ENCODE results near the gene RGL1. TPM values are rescaled to one million over a fixed set of nuclear protein-coding genes. Genes with fewer than 3 reads are reported as not detected.

Gene RGL1
- polyA plus RNA-seq, 6 donors from 2014 or later, result 0.09 to 0.29 (median 0.13) TPM; not detected in 3

DNA sequence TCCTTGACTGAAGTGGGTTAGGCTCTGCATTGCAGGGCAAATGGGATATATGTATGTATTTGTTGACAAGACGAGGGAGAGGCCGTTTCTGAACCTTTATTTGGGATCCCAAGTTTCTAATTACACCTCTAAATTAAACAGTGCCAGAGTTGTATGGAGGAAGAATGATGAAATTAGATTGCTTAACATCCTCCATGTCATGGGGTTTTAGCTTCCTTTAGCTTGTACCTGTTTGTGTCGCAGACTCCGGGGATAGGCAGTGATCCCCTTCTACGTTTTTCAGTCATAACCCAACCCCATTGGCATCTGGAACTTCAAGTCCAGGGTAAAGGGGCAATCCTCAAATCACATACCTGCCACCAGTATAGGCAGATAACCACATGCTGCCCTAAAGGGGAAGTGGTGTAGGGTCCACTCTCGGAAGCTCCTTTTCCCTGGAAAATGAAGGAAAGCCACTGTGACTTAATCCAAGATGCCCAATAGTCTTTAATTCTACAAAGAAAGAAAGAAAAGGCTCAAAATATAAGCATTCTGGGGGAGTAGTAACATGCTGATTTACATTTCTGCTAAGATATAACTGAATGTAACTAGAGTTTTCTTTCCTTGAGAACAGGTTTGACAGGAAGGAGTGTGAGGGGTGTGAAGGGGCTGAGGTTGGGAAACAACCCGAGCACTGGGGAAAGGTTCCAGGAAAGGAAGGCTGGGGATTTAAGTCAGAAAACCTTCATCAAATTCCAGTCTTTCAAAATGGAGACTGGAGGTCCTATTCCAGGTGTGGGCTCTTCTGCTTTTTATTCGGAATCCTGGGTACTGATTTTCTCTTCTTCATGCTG is 77.6 kb downstream of the RGL1 start:
- no peaks in the 10 kb centered on the region for H3K36me3 Mint-ChIP-seq
- H3K27me3 Mint-ChIP-seq, result peaks cover 0 to 9% (median 0%) of the 10 kb centered on the region in 3 donors
- no peak for ATAC-seq (ENCODE audit: low read depth in 2 of 2)
- DNase-seq, result no peak
- no peak overlapping the region for H3K4me3 Mint-ChIP-seq
- H3K4me1 Mint-ChIP-seq, result peaks cover 0 to 13% (median 0%) of the 10 kb centered on the region in 3 donors
- no peak overlapping the region for H3K27ac Mint-ChIP-seq
- no peaks in the 10 kb centered on the region for H3K9me3 Mint-ChIP-seq

DNA sequence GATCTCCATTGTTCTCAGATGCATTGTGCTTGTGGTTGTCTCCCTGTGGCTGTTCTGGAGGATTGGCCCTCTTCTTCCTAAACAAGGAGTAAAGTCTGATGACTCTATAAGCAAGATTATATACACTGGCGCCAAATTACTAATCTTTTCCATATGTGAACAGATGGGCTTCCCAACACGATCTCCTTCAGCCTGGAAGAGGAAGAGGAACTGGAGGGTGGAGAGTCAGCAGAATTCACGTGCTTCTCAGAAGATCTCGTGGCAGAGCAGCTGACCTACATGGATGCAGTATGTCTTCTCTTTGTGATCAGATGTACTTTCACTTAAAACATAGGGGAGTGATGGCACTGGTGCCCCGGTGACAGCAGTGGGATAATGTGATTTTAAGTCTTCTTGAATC is 78.7 kb downstream of the RGL1 start:
- Mint-ChIP-seq H3K4me3 (no peak overlapping the region), H3K27ac (peak overlapping the region in 1 of 6 donors; percentile 18), H3K9me3 (no peaks in the 10 kb centered on the region), H3K4me1 (peaks cover 0 to 22% (median 0%) of the 10 kb centered on the region in 3 donors), H3K36me3 (no peaks in the 10 kb centered on the region), H3K27me3 (peaks cover 0 to 9% (median 0%) of the 10 kb centered on the region in 3 donors)
- DNase-seq (no peak), ATAC-seq (ENCODE audit: low read depth in 2 of 2) (no peak)

DNA sequence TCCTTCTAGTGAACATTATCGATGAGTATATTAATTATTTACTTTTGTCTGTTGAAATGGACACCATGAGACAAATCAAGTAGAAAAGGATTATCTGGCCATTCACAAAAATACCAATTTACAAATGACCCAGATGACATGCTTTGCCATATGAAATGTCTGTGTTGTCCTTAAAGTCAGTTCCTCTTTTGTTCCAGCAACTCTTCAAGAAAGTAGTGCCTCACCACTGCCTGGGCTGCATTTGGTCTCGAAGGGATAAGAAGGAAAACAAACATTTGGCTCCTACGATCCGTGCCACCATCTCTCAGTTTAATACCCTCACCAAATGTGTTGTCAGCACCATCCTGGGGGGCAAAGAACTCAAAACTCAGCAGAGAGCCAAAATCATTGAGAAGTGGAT is 79.6 kb downstream of the RGL1 start:
- no peak overlapping the region for H3K27ac Mint-ChIP-seq
- peaks cover 0 to 9% (median 0%) of the 10 kb centered on the region in 3 donors for H3K27me3 Mint-ChIP-seq
- H3K9me3 Mint-ChIP-seq, result no peaks in the 10 kb centered on the region
- H3K36me3 Mint-ChIP-seq, result no peaks in the 10 kb centered on the region
- no peak for ATAC-seq (ENCODE audit: low read depth in 2 of 2)
- H3K4me1 Mint-ChIP-seq, result peaks cover 0 to 23% (median 2%) of the 10 kb centered on the region in 3 donors
- H3K4me3 Mint-ChIP-seq, result no peak overlapping the region
- no peak for DNase-seq

DNA sequence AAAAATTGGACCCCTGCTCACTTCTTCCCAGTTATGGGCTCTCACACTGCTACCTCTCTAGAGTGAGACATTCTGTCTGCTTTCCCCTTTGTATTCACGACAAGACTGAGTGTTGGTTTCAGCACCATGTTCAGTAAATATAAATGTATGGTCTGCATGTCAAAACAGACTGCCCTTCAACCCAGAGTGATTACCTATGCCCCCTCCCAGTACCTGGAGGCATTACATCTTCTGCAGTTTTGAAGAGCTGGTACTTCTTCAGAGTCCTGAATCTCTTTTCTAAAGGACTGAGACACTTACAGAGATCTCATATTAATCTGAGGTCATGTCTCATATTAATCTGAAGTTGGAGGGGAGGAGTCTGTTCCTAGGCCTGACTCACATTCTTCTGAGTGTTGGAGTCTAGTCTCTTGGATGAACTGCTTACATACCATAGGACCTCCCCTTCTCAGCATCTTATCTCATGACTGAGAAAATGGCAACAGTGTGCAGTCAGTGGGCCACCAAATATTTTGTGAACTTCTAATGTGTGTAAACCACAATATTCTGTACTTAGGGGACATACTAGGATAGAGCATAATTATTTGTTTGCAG is 80.3 kb downstream of the RGL1 start:
- Mint-ChIP-seq H3K9me3 (no peaks in the 10 kb centered on the region), H3K4me1 (peaks cover 0 to 23% (median 2%) of the 10 kb centered on the region in 3 donors), H3K36me3 (no peaks in the 10 kb centered on the region), H3K27me3 (peaks cover 0 to 9% (median 0%) of the 10 kb centered on the region in 3 donors), H3K27ac (peak overlapping the region in 1 of 6 donors; percentile 1), H3K4me3 (peak overlapping the region in 1 of 8 donors; percentile 7)
- ATAC-seq (ENCODE audit: low read depth in 2 of 2), result no peak
- no peak for DNase-seq

DNA sequence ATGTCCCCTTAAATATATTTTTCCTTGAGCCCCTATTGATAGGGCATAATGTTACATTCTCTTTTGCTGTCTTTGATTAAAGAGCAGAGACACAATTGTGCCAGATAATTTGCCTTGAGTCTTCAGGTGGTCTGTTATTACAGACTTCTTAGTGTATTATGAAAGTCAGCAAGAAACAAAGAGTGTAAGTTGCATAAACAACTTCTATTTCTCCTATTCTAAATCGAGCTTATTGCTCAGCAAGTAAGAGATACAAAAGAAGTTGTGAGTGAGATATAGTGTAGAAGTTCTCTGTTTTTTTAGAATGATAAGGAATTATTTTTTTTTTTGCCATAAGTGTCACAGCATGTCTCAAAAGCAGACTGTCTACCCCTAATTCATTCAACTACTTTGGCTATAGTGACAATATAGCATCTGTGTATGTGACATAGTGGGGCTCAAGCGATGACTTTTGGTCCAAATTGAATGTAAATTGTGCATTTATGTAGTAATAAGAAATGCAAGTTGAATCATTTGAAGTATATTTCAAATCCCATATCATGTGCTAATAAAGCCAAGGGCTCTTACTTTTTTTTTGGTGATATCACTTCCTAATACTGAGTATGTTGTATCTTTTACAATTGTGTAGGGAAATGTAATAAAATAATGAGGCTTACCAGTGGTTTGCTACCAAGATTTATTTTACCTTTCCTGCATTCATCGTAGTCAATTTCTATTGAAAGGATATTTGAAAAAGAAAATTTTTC is 81.3 kb downstream of the RGL1 start:
- ATAC-seq (ENCODE audit: low read depth in 2 of 2), result no peak
- Mint-ChIP-seq H3K36me3 (no peaks in the 10 kb centered on the region), H3K4me3 (no peak overlapping the region), H3K4me1 (peaks cover 0 to 23% (median 2%) of the 10 kb centered on the region in 3 donors), H3K27ac (no peak overlapping the region), H3K27me3 (peaks cover 0 to 9% (median 0%) of the 10 kb centered on the region in 3 donors), H3K9me3 (no peaks in the 10 kb centered on the region)
- no peak for DNase-seq

DNA sequence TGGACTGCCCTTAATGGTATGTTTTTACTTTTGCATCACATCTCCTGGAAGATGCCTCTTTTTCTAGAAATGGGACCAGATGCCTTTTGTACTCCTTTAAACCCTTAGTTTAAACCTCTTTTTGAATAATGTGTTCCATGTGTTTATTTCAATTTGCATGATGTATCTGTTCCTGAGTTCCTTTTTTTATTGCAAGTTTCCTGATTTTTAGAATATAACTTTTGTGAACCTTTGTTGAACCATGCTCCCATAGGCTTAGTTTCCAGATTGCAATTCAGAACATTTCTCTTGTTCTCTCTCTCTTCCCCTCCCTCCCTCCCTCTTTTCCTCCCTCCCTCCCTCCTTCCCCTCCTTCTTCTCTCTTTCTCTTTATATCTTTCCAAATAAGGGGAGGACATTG is 81.9 kb downstream of the RGL1 start:
- DNase-seq (no peak), ATAC-seq (ENCODE audit: low read depth in 2 of 2) (no peak)
- Mint-ChIP-seq H3K9me3 (no peaks in the 10 kb centered on the region), H3K27me3 (peaks cover 0 to 6% (median 0%) of the 10 kb centered on the region in 3 donors), H3K4me3 (no peak overlapping the region), H3K4me1 (peaks cover 0 to 23% (median 2%) of the 10 kb centered on the region in 3 donors), H3K27ac (peak overlapping the region in 1 of 6 donors; percentile 75), H3K36me3 (no peaks in the 10 kb centered on the region)

DNA sequence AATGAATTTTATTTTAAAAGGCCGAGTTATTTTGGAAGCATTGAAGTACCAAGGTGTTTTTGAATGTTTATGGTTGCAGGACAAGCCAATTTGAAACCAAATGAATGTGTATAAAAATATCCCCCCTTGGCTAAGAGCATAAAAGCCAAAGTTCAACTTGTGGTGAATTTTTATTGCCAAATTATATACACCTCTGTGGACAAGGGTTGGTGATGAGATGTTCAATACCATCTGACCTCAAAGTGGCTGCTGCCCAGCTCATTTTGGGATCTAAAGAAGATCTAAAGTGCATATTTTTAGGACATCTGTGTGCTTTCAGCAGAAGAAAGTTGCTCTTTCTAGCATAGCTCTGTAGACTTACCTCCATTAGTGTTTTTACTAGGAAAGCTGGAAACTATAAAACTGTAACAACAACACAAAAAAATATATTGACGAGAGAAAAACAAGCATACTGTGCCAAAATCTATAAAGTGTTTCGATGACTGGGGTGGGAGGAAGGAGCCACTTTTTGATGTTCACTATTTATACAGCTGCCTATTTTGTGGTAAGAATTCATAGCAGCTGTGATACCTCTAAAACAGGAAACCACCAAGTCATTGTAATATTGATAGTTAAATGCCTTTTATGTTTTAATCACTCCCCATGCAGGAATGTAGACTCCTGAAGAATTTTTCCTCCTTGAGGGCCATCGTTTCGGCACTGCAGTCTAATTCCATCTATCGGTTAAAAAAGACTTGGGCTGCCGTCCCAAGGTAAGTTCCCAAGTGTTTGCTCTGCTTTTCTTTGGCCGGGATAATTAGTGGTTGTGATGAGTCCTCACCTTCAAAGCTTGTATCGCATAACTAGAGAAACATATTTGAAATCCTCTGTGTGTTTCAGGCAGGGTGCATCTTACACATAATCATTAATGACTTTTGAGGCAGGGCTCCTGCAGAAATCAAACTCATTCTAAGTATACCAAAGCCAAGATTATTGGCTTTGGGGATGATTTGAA is 83.2 kb downstream of the RGL1 start:
- no peak overlapping the region for H3K27ac Mint-ChIP-seq
- DNase-seq, result no peak
- H3K4me1 Mint-ChIP-seq, result peaks cover 0 to 16% (median 2%) of the 10 kb centered on the region in 3 donors
- no peak for ATAC-seq (ENCODE audit: low read depth in 2 of 2)
- H3K36me3 Mint-ChIP-seq, result no peaks in the 10 kb centered on the region
- H3K9me3 Mint-ChIP-seq, result no peaks in the 10 kb centered on the region
- no peaks in the 10 kb centered on the region for H3K27me3 Mint-ChIP-seq
- no peak overlapping the region for H3K4me3 Mint-ChIP-seq

DNA sequence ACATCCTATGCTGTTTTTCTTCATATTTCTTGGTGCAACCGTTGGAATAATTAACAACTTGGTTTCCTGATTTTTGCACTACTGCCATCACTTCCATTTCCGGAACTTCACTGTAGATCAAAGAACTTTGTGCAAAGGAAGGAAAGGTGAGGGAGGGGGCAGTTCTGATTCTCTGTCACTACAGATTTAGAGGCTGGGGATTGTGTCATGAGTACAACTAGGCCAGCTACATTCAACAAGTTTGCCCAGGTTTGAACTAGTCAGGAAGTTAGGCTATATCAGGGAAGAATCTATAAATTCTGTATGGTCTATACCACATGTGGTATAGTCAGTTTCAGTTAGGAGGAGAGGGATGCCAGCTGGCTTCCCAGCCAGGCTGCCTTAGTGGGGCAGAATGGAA is 84.2 kb downstream of the RGL1 start:
- Mint-ChIP-seq H3K4me3 (no peak overlapping the region), H3K36me3 (no peaks in the 10 kb centered on the region), H3K9me3 (no peaks in the 10 kb centered on the region), H3K27ac (no peak overlapping the region), H3K4me1 (peaks cover 0 to 10% (median 2%) of the 10 kb centered on the region in 3 donors), H3K27me3 (no peaks in the 10 kb centered on the region)
- DNase-seq (no peak), ATAC-seq (ENCODE audit: low read depth in 2 of 2) (no peak)

DNA sequence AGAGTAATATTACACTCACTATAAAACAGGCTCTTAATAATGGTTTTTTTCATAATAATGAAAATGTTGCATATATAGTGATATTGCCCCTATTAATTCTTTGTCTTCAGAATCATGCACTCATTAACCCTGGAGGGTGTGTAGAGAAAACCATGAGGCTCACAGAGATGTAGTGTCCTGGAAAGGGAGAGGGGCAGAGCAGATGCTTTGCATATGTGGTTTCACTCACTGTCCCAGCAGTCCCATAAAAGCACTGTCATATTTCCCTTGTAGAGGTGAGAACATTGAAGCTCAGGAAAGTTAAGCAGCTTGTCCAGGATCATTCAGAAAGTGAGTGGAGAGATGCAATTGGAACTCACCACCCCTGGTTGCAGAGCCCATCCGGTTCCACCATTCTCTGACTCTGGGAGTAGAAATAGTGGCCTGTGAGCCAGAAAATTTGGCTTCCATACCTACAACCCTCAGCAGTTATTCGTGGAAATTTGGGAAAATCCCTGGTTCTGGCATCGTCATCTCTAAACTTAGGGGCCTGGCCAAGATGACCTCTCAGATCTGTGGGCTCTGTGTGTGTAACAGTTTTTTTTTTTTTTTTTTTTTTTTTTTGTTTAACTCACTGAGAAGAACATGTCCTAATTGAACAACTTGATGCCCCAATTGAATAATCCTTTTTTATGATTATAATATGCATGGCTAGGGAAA is 86.4 kb downstream of the RGL1 start:
- peaks cover 0 to 13% (median 6%) of the 10 kb centered on the region in 3 donors for H3K4me1 Mint-ChIP-seq
- H3K36me3 Mint-ChIP-seq, result no peaks in the 10 kb centered on the region
- no peak overlapping the region for H3K4me3 Mint-ChIP-seq
- H3K27me3 Mint-ChIP-seq, result no peaks in the 10 kb centered on the region
- no peak for ATAC-seq (ENCODE audit: low read depth in 2 of 2)
- H3K27ac Mint-ChIP-seq, result no peak overlapping the region
- H3K9me3 Mint-ChIP-seq, result no peaks in the 10 kb centered on the region
- DNase-seq, result no peak

DNA sequence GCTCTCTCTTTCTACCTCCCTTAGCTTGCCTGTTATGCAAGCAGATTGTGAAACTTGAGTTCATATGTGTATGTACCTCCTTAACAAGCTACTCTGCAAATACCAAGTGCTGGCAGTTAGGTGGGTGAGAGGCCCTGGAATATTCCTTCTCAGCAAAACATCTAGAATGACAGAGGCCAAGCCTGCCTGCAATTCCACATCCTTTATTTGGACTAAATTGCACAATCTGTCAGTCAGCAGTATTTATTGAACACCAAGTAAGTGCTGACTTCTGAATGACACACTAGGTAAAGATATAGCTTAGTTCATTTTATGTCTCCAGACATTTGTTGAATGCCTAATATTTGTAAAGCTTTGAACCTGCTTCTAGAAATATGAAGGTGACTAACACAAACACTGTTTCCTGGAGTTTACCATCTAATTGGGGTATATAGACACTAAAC is 87.5 kb downstream of the RGL1 start:
- Mint-ChIP-seq H3K4me3 (no peak overlapping the region), H3K27me3 (no peaks in the 10 kb centered on the region), H3K4me1 (peaks cover 8 to 21% (median 15%) of the 10 kb centered on the region in 3 donors), H3K9me3 (no peaks in the 10 kb centered on the region), H3K27ac (no peak overlapping the region), H3K36me3 (no peaks in the 10 kb centered on the region)
- no peak for ATAC-seq (ENCODE audit: low read depth in 2 of 2)
- no peak for DNase-seq

DNA sequence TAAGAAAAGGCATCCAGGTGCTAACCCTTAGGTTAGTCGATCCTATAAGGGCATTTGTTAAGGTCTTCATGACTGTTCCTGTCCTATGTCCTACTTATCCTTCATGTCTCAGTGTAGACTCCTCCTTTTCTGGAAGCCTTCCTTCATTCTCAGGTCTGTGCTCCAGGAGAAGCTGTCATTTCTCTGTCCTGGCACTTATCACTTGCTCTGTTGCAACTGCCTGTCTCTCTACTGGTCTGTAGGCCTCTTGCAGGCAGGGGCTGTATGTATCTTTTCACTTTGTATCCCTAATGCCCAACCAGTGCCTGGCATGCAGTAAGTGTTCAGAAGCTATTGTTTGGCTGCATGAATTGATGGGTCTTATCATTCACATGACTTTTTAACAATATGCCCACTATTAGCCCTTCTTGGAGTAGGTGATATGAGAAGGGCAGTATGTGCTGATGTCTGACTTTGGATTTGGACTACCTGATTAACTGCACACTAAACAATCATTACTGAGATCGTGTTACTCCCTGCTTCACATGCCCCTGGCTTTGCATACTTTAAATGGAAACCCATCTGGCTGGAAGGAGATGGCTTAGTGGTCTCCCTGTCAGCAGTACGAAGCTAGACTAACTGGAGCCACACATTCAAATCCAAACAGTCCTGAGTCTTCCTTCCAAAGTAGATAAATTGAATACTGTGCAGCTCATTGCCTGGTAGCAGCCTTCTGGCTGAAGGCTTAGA is 88.8 kb downstream of the RGL1 start:
- no peaks in the 10 kb centered on the region for H3K36me3 Mint-ChIP-seq
- H3K4me1 Mint-ChIP-seq, result peaks cover 8 to 22% (median 11%) of the 10 kb centered on the region in 3 donors
- H3K27ac Mint-ChIP-seq, result no peak overlapping the region
- DNase-seq, result no peak
- no peak for ATAC-seq (ENCODE audit: low read depth in 2 of 2)
- no peaks in the 10 kb centered on the region for H3K27me3 Mint-ChIP-seq
- H3K4me3 Mint-ChIP-seq, result no peak overlapping the region
- H3K9me3 Mint-ChIP-seq, result no peaks in the 10 kb centered on the region

DNA sequence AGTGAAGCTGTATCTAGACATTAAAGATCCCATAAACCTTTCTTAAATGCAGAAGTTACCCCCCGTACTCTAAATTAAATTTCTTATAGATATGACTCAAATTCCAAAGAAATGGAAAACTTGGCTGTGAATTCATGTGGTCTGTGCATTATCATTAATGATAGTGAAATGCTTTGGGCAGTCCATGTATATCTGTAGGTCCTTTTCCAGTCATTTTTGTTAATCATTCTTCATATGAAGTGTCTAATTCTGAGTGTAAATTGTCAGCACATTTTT is 89.3 kb downstream of the RGL1 start:
- Mint-ChIP-seq H3K27me3 (no peaks in the 10 kb centered on the region), H3K4me1 (peaks cover 8 to 20% (median 11%) of the 10 kb centered on the region in 3 donors), H3K36me3 (no peaks in the 10 kb centered on the region), H3K4me3 (no peak overlapping the region), H3K27ac (no peak overlapping the region), H3K9me3 (no peaks in the 10 kb centered on the region)
- ATAC-seq (ENCODE audit: low read depth in 2 of 2) (no peak), DNase-seq (no peak)
